HG02981 (cell line): Measurements from ENCODE around the gene TRIML2.

Experiments used
- ATAC-seq: cut with Tn5 transposase; IDR thresholded peaks from one replicate; pipeline ENCODE4 v1.9.1; 2021; ENCODE audit warnings: mild to moderate bottlenecking, moderate library complexity; ENCODE audit not compliant: unreplicated experiment

Gene TRIML2

GRCh38 chr4:188109157-188109755, at the start of gene TRIML2:
Gene TRIML2 (minus strand): TSS chr4:188109603. CDS start chr4:188105368, 4,235 bp downstream.
- no peak for ATAC-seq

DNA sequence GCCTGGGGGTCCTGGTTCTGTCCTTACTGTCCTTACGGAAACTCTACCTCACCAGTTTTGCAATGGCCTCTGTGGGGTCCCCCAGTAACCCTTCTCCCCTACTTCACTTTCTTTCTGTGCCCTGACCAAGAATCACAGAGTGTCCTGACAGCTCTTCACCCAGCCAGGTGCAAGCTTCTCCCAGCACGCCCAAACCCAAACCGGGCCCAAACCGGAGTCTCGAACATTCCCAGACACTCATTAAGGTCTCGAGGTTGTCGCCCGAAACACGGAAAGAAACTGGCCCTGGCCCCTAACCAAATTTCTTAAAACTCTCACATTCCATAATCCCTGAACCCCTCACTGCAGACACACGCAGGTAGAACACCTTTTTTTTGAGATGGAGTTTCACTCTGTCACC, 48.9 kb upstream of the TRIML2 start:
- no peak for ATAC-seq

- ATAC-seq = no peak
Observed at GRCh38 chr4:188154668-188155405, 45.4 kb upstream of the TRIML2 start.

DNA sequence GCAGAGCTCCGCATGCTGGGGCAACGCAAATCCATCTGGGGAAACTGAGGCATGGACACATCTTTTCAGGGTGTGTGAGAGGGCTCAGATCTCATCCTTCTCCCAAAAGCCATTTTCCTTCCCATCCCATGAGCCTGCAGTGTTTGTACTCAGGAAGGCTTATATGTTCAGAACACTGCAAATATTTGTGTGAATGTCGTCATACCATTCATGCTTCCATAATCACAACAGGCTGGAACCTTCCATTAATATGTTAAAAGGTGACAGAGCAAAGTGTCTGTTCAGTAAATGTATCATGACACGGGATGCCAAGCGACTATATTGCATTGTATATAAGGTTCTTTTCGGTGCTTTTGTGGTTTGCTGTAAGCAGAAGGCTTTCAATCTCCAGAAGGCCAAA, 38.4 kb upstream of the TRIML2 start:
- ATAC-seq = no peak

DNA sequence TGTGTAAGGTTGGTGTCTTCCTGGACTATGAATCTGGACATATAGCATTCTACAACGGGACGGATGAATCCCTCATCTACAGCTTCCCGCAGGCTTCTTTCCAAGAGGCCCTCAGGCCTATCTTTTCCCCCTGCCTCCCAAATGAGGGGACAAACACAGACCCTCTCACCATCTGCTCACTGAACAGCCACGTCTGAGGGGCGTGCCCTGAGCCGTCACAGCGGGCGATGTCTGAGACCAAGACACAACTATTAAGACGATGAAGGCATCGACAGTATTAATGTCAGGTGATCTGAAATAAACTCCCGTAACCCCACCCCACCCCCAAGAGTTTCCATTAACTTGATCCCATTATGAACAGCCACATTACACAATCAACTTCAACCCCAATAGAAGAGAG, 37.8 kb upstream of the TRIML2 start:
- ATAC-seq = no peak

- ATAC-seq = no peak
Observed at GRCh38 chr4:188146618-188147017, 37.2 kb upstream of the TRIML2 start.

- no peak for ATAC-seq
Observed at GRCh38 chr4:188145601-188146000, 36.2 kb upstream of the TRIML2 start.

DNA sequence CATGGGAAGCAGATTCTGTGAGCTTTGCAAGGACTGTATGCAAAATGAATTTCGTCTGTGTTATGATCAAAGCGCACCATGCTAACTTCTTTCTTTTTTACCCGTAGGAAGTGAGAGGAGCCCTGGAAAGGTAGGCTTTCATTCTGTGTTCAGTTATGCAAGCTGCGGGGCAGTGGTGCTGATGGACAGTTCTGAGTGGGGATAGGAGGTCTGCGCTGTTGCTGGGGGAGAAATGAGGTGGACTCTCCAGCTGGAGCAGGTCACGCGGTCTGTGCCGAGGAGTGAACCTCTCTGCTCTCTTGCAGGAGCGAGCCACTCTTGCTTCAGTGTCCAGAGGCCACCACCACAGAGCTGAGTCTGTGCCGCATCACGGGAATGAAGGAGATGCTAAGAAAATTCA, 34.3 kb upstream of the TRIML2 start:
- no peak for ATAC-seq

DNA sequence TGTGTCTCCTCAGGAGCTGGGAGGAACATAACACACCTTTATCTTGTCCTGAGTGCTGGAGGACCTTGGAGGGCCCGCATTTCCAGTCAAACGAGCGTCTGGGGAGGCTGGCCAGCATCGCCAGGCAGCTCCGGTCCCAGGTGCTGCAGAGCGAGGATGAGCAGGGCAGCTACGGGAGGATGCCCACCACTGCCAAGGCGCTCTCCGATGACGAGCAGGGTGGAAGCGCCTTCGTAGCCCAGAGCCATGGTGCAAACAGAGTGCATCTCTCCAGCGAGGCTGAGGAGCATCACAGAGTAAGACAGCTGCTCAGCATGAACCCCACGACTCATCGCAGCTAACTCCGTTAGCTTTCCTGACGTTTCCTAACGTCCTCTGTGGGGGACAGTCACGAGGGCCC, 30.3 kb upstream of the TRIML2 start:
- no peak for ATAC-seq

DNA sequence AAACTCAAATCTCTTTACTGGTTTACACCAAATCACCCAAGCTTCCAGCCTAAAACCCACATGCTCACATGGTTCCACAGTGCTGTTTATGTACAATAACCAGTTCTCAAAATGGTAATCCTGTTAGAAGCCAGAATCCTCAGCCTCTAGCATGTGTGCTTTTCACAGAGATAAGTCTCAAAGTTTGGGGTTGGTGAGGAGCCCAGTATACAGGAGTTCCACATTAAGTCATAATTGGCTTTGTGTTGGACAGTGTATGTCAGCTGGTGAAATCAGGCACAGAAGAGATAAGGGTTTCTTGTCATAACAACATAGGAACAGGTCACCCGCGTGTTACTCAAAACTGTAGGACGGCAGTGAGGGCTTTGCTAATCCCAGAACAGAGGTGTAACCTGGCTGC, 29.7 kb upstream of the TRIML2 start, which contains the start of gene TRIML1:
TRIML1 (plus strand) TSS at position 301 of the 400 bp plus-strand sequence. CDS start 118 bp downstream, outside the sequence.
- ATAC-seq = no peak

- no peak for ATAC-seq
Observed at GRCh38 chr4:188138227-188138626, 28.8 kb upstream of the TRIML2 start.

DNA sequence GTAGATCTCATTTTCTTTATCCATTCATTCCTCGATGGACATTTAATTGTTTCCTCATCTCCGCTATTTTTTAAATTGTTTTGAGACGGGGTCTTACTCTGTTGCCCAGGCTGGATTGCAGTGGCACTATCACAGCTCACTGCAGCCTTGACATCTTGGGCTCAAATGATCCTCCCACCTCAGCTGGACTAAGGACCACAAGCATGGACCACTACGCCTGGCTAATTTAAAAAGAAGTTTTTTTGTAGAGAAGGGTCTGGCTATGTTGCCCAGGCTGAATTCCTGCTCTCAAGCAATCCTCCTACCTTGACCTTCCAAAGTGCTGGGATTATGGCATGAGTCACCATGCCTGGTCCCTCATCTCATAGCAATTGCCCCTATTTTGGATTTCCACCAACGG, 22.8 kb upstream of the TRIML2 start:
- no peak for ATAC-seq

DNA sequence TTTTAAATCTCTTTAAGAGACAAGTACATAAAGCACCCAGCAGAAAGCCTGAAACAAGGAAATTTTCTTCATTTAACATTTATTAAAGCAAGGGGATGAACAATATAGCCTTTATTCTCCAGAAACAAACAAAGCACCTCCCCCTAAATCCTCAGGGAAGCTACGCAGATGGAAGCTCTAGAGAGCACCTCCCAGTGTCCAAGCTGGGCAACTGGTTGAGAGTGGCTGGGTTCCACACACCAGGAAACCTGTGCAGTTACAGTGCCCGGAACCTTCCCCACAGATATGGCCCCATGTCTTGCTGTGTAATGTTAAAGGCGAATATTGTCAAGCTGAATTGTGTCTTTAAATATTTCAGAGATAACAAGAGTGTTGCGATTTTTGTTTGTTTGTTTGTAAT, 21.0 kb upstream of the TRIML2 start:
- no peak for ATAC-seq

- ATAC-seq = no peak
Observed at GRCh38 chr4:188127214-188127874, 17.9 kb upstream of the TRIML2 start.

DNA sequence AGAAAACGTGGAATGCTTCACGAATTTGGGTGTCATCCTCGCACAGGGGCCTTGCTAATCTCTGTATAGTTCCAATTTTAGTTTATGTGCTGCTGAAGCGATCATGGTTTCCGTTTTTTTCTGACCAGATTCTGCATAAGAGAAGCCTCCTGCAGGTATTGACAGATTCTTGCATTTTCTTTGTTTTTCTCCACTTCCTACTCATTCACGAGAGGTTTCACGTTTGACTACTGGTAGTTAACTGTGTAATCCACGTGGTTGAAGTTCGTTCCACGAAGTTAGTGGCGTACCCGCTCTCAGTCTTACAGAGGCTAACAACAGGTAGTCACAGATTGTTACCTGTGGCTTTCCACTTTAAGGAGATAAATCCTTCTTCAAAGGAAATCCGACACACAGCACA, 12.1 kb upstream of the TRIML2 start:
- ATAC-seq = no peak

DNA sequence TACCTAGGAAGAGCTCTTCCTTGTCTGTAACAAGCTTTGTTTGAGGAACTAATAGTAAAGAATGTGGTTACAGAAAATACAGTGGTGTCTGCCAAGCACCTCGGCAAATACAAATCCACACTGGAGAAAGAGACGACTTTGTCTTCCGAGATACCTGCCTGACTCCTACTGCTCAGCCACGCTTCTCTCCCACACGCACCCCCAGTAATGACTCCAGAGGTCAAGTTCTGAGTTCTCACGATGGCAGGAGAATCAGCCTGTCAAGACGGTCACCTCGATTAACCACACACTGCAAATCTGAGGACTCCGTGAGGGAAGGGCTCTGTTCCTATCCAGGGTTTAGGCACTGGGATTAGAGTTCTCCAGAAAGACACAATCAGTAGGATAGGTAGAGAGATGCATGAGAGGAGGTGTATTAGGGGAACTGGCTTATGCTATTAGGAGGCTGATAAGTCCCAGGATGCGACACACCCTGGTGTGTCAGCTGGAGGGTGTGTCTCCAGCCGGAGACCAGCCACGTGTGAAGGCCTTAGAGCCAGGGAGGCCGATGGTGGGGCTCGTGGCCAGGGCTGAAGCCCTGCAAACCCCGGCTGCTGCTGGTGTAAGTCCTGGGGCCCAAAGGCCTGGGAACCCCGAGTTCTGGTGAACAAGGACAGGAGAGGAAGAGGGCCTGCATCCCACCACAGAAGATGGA, 8.4 kb upstream of the TRIML2 start:
- no peak for ATAC-seq

- ATAC-seq = no peak
Observed at GRCh38 chr4:188113156-188113555, 3.8 kb upstream of the TRIML2 start.

DNA sequence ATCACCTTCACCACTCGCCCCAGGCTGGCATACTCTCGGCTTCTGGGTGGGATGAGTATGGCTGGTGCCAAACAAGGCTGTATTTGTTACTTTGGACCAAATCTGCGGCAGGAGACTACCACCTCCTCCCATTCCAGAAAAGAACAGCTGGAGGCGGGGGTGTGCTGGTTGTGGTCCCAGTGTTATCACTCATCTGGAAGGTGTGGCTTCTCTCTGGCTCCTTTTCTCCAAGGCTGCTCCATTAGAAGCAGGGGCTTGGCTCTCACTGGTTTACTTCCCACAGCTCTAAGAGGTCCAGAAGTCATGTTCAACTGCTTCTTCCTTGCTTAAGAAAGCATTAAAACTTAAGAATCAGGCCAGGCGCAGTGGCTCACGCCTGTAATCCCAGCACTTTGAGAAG, 2.6 kb upstream of the TRIML2 start:
- ATAC-seq = no peak

DNA sequence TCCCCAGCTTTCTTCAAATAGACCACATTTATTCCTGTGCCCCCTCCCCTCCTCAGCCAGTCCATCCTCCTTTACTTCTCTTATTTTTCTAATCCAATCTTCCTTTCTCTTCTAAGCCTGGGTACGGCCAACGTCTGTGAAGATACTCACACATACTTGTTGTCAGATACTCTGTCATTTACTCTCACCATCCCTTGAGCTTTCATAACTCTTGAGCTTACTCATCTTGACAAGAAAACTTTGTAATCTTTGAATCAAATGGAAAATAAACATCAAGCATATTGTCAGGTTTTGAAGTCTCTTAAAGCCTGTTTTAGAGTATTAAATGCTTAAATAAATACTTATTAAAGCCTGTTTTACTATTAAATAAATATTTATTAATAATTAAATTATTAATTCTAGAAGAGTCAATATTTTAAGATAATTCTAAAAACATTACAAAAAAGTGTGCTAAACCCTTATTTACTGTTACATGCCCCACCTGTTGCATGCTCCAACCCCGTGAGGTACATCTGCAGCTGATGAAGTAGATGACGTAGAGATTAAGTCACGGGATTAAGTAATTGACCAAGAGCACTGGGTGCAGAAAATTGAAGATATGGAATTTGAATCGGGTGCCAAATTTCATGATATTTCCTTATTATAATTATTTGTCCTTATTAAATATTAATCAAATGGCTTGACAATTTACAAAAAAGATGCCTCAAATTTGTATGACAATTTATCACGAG, 1.5 kb upstream of the TRIML2 start:
- ATAC-seq = no peak

- no peak for ATAC-seq
Observed at GRCh38 chr4:188110036-188110435, 633 bp upstream of the TRIML2 start.
